HFFc6 (cell line): ENCODE results near the gene MYB. TPM values are rescaled to one million over a fixed set of nuclear protein-coding genes. Genes with fewer than 3 reads are reported as not detected.

Experiments
- DNase-seq: peaks from one replicate; pipeline ENCODE4 v3.0.0-alpha.2; 2018
- H3K27ac Mint-ChIP-seq: 2 replicates; pipeline ENCODE4 v1.8.0; 2020; ENCODE audit warnings: mild to moderate bottlenecking, mixed read lengths
- H3K27me3 Mint-ChIP-seq: 2 replicates; pipeline ENCODE4 v1.8.0; 2021; ENCODE audit warnings: mild to moderate bottlenecking, moderate library complexity, mixed read lengths; ENCODE audit not compliant: insufficient read depth
- H3K36me3 Mint-ChIP-seq: 2 replicates; pipeline ENCODE4 v1.8.0; 2021; ENCODE audit warnings: low read depth, mixed read lengths
- H3K4me1 Mint-ChIP-seq: 2 replicates; pipeline ENCODE4 v1.8.0; 2020; ENCODE audit warnings: low read depth, mixed read lengths
- H3K4me3 Mint-ChIP-seq: 2 replicates; pipeline ENCODE4 v1.8.0; 2020; ENCODE audit warnings: mild to moderate bottlenecking, moderate library complexity, mixed read lengths
- H3K9me3 Mint-ChIP-seq: 2 replicates; pipeline ENCODE4 v1.8.0; 2020; ENCODE audit warnings: mild to moderate bottlenecking, mixed read lengths
- total RNA-seq, 6 experiments: library from RNA; stranded (reverse); fragmentation: NEBNext Ultra II Directional; extraction: Animal tissue kit (Norgen Biotek cat#: 25700); gene quantifications; 2 replicates in 1 of 6; 3 replicates in 5 of 6; pipeline ENCODE4 v1.2.3, GENCODE V29; 2021
- TF ChIP-seq, protein P1 (sequence below): fragments of 200-600 bp; sonication (generic); IDR thresholded peaks from 2 replicates; pipeline ENCODE4 v1.5.0; 2021; ENCODE audit warnings: antibody characterized with exemption, mild to moderate bottlenecking

Gene MYB
- total RNA-seq, 6 experiments from 2014 or later = 0.17 to 0.35 (median 0.19) TPM

- Mint-ChIP-seq H3K27me3 (peaks cover 8% of the 10 kb centered on the region), H3K27ac (no peak overlapping the region), H3K9me3 (no peaks in the 10 kb centered on the region), H3K36me3 (no peaks in the 10 kb centered on the region), H3K4me3 (peak overlapping the region; percentile 73), H3K4me1 (peaks cover 29% of the 10 kb centered on the region)
- TF ChIP-seq, protein P1, sequence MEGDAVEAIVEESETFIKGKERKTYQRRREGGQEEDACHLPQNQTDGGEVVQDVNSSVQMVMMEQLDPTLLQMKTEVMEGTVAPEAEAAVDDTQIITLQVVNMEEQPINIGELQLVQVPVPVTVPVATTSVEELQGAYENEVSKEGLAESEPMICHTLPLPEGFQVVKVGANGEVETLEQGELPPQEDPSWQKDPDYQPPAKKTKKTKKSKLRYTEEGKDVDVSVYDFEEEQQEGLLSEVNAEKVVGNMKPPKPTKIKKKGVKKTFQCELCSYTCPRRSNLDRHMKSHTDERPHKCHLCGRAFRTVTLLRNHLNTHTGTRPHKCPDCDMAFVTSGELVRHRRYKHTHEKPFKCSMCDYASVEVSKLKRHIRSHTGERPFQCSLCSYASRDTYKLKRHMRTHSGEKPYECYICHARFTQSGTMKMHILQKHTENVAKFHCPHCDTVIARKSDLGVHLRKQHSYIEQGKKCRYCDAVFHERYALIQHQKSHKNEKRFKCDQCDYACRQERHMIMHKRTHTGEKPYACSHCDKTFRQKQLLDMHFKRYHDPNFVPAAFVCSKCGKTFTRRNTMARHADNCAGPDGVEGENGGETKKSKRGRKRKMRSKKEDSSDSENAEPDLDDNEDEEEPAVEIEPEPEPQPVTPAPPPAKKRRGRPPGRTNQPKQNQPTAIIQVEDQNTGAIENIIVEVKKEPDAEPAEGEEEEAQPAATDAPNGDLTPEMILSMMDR = no peak
- DNase-seq = peak; percentile 26
Observed at GRCh38 chr6:135179920-135180541, 1.1 kb upstream of the MYB start.

- DNase-seq = no peak
- H3K27ac Mint-ChIP-seq = no peak overlapping the region
- H3K27me3 Mint-ChIP-seq = peaks cover 12% of the 10 kb centered on the region
Observed at GRCh38 chr6:135181333-135182070, 394 bp downstream of the MYB start.

DNA sequence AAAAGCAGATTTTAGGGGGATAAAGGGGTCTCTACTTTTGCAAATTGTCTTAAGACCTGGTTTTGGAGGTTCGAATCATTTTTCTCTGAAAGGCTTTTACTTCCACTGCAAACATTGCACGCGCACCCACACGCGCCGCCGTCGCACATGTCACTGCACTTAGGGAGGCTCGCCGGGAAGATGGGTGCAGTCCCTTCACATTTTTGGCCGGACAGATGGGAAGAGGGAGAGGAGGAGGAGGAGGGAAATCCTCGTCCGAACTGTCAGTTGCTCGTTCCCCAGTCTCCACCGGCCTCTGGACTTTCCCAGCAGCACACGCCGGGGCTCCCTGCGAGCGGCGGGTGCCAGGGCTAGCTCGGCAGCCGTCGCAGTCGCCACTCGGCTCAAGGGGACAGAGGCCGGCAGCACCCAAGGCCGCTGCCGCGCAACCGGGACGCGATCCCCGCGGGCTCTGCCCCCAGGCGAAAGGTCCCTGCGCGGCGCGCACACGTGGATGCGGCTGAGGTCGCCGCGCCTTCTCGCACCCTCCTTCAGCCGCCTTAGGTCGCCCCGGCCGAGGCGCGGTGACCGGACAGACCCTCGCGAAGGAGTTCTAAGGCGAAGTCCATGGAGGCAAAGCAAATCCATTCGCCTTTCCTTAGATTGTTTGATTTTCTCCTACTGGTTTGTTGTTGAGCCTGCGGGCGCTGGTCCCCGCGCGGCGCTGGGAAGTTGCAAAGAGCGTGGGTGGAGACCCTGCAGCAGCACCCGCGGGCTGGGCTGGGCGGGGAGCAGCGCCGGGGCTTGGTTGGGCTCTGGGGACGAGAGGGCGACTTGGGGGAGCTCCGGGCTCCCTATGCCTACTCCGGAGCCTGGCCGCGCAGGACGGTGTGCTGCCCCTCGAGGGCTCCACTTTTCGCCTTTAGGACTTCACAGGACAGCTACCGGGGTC is 1.2 kb downstream of the MYB start:
- no peaks in the 10 kb centered on the region for H3K36me3 Mint-ChIP-seq
- peak overlapping the region; percentile 88 for H3K4me3 Mint-ChIP-seq
- H3K27me3 Mint-ChIP-seq = peaks cover 12% of the 10 kb centered on the region
- H3K27ac Mint-ChIP-seq = no peak overlapping the region
- no peaks in the 10 kb centered on the region for H3K9me3 Mint-ChIP-seq
- H3K4me1 Mint-ChIP-seq = peaks cover 29% of the 10 kb centered on the region
- TF ChIP-seq, protein P1 = no peak
- DNase-seq = no peak

More at GRCh38 chr6:135181333-135182070, 394 bp downstream of the MYB start:
- Mint-ChIP-seq H3K4me1 (peaks cover 29% of the 10 kb centered on the region), H3K36me3 (no peaks in the 10 kb centered on the region), H3K4me3 (peak overlapping the region; percentile 88), H3K9me3 (no peaks in the 10 kb centered on the region)
- TF ChIP-seq, protein P1 = no peak

- TF ChIP-seq, protein P1 = no peak
- H3K4me3 Mint-ChIP-seq = peak overlapping the region; percentile 88
- no peaks in the 10 kb centered on the region for H3K36me3 Mint-ChIP-seq
- peaks cover 12% of the 10 kb centered on the region for H3K27me3 Mint-ChIP-seq
- peaks cover 29% of the 10 kb centered on the region for H3K4me1 Mint-ChIP-seq
- no peak overlapping the region for H3K27ac Mint-ChIP-seq
- DNase-seq = no peak
- H3K9me3 Mint-ChIP-seq = no peaks in the 10 kb centered on the region
Observed at GRCh38 chr6:135183002-135183531, 2.0 kb downstream of the MYB start.
